ENCODE measurements around the gene GDPD3.

Gene GDPD3

DNA sequence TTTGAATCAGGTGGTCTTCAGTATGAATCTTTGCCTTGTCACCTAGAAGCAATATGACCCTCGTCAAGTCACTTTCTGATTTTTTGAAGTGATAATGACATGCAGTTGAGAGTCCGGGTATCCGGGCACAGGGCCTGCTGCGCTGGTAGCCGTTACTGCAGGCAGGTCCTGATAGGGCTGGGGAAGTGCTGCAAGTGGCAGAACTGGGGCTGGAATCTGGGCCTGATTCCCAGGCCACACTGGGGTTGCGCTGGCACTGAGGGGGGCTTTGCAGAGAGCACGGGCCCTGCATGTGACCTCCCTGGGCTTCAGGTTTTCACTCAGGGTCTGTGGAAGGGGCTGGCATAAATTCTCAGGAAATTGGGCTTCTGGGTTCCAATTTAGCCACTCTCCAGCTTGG lies 34.6 kb downstream of the GDPD3 start:
- DNase-seq (ENCODE audit: low read depth in 2 of 2): no peak

DNA sequence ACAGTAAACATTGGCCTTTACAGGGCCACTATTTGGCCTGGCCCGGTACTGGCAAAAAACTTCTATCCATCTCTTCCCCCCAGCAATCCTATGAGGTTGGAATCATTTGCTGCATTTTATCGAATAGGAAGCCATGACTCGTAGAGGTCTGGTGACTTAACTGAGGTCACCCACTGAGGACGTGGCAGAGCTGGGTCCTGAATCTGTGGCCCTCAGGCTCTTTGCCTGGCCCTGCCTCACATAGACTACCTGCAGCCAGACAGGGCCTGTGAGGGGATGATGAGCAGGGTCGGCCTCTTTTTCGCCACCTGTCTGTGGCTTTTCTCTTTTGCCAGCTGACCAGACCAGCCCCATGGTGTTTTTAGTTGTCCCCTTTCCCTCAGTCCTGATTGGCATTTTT lies 35.7 kb downstream of the GDPD3 start:
- no peak for DNase-seq (ENCODE audit: low read depth in 2 of 2)

DNA sequence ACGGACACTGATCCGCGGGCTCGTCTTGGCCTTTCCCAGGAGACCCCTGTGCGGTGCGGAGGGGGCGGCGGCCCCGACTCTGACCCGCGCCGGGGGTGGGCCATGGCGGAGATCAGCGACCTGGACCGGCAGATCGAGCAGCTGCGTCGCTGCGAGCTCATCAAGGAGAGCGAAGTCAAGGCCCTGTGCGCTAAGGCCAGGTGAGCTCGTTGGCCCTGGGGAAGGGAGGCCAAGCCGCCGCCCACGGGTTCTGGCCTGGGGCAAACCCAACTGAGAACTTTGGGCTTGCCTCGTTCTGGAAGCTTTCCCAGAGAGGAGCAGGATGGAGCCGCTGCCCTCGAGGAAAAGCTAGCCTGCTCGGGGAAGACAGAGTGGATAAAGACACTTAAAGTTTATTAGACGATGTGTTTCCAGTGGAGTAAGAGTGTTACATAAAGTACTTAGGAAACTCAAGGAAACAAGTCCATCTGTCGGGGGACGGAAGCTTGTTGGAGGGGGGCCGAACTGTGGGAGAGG lies 37.0 kb downstream of the GDPD3 start:
- no peak for DNase-seq (ENCODE audit: low read depth in 2 of 2)

DNA sequence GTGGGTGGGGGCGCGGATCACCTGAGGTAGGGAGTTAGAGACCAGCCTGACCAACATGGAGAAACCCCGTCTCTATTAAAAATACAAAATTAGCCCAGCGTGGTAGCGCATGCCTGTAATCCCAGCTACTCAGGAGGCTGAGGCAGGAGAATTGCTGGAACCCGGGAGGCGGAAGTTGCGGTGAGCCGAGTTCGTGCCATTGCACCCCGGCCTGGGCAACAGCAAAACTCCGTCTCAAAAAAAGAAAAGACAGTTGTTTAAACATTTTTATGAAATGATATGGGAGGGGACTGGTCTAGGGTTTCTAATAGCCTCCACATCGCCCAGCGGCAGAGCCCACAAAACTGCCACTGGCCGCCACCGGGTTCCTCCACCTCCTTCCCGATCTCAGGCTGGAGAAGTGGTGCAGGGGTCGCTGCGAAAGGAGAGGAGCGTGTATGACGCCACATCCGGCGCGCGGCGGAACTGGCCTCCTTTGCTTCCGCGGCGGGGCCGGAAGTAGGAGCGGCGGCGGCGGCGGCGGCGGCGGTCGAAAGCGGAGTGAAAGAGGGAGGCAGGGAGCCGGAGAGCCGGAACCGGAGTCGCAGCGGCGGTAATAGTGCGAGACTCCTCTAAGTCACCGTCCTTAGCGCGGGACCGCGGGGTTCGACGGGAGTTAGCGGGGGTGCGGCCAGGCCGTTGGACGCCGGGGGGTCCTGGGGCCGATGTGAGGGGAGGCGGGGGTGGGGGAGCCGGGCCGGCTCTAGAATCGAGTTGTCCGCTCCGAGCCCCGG lies 37.6 kb downstream of the GDPD3 start, which contains the start of gene PPP4C:
Gene PPP4C (plus strand): TSS at position 492 of the 773 bp plus-strand sequence. CDS start 384 bp downstream, outside the sequence.
- peak; percentile 88 to 89 for DNase-seq (ENCODE audit: low read depth in 2 of 2)

DNA sequence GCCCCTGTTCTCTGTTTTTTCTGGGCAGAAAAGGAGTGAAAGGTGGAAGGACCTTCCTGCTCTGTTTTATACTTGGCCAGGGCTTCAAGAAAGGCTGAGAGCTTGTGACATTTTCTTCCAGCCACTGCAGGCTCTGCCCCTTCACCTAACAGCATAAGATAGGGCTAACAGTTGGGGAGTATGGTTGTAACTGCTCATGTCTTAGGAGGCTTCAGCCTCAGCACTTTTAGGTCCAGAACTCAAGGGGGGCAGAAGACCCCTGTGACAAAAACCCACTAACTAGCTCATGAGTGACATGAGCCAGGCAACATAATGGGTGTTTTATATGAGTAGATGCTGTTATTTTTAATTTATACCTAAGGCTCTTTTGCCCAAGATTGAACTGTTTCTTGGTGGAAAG lies 42.8 kb downstream of the GDPD3 start:
- no peak for DNase-seq (ENCODE audit: low read depth in 2 of 2)

DNA sequence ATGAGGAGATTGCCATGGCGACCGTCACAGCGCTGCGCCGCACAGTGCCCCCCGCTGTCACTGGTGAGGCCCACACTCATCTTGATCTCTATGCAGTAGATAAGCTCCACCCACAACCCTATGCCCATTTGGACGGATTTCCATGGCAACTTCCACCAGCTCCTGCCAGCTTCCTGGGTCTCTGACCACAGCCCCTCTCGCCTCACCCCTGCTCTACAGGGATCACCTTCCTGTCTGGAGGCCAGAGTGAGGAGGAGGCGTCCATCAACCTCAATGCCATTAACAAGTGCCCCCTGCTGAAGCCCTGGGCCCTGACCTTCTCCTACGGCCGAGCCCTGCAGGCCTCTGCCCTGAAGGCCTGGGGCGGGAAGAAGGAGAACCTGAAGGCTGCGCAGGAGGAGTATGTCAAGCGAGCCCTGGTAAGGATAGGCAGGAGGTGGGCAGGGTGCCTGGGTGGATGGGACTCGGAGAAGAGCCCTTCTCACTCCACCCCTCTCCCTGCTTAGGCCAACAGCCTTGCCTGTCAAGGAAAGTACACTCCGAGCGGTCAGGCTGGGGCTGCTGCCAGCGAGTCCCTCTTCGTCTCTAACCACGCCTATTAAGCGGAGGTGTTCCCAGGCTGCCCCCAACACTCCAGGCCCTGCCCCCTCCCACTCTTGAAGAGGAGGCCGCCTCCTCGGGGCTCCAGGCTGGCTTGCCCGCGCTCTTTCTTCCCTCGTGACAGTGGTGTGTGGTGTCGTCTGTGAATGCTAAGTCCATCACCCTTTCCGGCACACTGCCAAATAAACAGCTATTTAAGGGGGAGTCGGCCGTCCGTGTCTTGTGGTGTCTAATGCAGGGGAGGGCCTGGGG lies 43.5 kb downstream of the GDPD3 start:
- no peak for DNase-seq (ENCODE audit: low read depth in 2 of 2)

DNA sequence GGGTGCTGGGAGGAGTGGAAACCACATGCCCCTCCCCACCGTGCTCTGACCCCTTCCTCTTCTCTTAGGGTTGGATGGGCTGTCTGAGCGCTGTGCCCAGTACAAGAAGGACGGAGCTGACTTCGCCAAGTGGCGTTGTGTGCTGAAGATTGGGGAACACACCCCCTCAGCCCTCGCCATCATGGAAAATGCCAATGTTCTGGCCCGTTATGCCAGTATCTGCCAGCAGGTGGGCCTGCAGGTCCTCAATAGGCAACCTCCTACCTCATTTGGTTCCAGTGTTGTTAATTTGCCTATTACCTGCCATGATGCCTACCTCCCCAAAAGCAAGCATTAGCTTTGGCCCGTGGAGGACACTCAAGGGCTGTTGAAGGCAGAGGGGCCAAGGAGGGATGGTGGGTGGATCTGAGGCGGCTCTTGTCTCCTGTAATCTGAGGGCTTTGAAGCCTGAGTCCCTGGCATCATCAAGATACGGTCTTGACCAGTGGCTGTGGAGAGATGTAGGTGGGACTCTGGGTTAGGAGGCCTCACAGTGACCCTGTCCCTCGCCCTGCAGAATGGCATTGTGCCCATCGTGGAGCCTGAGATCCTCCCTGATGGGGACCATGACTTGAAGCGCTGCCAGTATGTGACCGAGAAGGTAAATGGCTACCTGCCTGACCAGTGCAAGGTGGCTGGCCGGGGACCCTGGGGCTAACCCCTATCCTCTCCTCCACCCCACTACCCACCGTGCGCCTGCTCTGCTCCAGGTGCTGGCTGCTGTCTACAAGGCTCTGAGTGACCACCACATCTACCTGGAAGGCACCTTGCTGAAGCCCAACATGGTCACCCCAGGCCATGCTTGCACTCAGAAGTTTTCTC lies 44.4 kb downstream of the GDPD3 start:
- peak in 1 of 2 donors; percentile 52 for DNase-seq (ENCODE audit: low read depth in 2 of 2)

DNA sequence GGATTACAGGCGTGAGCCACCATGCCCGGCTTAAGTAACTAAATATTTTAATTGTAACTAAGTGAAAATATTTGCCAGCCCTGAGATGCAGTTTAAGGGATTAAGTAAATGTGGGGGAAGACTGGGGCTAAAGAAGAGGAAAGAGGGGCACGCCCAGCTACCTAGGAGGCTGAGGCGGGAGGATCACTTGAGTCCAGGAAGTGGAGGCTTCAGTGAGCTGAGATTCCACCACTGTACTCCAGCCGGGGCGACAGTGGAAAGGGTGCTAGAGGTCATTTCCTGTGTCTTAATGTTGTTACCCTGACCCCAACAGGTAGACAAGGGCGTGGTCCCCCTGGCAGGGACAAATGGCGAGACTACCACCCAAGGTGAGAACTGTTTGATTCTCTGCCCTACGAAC lies 45.0 kb downstream of the GDPD3 start:
- no peak for DNase-seq (ENCODE audit: low read depth in 2 of 2)

DNA sequence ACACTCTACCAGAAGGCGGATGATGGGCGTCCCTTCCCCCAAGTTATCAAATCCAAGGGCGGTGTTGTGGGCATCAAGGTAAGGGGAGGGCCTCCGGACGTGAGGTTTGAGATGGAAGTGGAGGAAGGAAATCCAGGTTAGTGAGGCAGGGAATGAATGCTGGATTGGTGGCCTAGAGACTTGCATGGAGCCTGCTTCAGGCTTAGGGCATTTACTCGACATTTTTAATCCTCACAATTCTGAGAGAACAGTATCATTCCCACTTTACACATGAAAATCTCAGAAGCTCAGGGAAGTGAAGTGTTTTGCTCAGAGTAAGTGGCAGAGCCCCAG lies 45.8 kb downstream of the GDPD3 start:
- DNase-seq (ENCODE audit: low read depth in 2 of 2): no peak

DNA sequence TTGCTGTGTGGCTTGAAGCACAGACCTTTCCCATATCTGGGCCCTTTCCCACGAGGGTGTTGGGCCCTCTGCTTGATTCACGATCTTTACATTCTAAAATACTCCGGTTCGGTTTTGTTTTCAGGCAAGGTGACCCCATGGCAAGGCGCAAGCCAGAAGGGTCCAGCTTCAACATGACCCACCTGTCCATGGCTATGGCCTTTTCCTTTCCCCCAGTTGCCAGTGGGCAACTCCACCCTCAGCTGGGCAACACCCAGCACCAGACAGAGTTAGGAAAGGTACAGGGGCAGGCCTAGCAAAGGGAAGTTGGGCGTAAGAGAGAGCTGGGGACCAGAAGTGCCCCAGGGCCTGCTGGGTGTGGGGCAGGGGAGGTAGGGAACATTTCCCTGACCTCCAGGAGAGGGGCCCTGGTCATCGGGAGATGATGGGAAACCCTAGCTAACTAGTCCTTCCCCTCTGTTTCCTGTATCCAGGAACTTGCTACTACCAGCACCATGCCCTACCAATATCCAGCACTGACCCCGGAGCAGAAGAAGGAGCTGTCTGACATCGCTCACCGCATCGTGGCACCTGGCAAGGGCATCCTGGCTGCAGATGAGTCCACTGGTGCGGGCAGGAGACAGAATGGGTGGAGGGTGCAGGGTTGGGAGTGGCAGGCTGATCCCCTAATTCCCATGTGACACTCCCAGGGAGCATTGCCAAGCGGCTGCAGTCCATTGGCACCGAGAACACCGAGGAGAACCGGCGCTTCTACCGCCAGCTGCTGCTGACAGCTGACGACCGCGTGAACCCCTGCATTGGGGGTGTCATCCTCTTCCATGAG lies 46.4 kb downstream of the GDPD3 start:
- DNase-seq (ENCODE audit: low read depth in 2 of 2): no peak

DNA sequence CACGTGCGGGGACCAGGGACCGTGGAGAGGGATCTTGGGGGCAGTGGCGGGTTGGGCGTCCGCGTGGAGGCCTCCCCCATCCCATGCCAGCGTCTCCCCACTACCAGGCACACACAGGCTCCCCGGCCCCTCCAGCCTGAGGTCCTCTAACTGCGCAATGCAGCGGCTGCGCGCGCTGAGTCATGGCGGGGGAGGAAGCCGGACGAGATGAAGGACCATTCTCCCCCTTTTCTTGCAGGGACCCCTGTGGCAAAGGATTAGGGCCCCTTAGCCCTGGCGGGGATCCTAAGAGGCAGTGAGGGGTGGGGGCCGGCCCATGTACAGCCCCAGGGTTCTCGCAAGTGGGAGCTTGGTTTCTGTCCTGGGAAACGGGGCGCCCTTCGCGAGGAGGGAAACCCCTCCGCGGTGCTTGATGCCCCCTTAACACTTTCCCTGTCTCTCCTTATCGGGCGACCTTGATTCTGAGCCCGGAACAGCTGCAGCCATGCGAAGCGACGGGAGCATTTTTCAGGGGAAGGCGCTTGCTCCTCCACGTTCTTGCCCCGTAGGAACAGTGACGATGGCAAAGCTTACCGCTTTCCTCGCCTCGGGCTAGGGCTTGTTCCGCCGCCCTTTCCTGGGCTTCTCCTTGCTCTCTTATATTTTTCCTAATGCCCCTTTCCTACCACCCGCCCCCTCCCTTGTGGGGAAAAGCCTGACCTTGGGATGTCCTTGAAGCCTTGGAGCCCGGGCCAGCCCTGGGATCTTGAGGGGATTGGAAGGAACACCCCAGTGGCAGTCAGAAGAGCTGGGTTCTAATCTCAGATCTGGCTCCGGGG lies 47.2 kb downstream of the GDPD3 start:
- peak; percentile 29 to 45 for DNase-seq (ENCODE audit: low read depth in 2 of 2)

DNA sequence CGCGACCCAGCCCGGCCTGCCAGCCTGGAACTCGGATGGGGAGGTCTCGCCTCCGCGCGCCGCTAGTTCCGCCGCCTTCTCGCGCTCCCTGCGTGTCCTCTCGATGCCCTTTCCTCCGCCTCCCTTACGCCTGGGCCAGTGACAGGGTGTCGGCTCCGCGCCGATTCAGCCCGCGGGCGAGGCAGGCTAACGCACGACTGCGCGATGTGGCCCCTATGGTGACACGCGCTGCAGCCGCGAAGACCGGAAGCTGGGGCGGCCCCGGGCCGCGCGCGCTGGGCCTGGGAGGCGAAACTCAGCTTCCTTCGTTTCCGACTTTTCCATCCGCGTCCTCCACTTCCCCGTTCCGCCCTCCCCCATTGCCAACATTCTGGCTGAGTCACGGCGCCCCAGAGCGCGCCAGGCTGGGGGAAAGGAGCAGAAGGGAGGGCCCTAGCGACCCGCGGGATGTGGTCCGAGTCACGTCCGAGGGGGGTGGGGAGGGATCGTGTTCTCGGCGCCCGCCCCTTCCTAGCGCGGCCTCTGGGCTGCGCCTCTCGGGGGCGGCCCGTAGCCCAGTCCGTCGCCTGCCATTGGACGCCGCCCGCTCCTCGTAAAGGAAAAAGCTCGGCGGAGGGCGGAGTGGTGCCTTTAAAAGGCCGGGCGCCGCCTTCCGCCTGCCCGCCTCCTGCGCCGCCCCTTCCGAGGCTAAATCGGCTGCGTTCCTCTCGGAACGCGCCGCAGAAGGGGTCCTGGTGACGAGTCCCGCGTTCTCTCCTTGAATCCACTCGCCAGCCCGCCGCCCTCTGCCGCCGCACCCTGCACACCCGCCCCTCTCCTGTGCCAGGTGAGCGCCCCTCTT lies 48.0 kb downstream of the GDPD3 start, which contains the start of gene ALDOA:
Gene ALDOA (plus strand): TSS at position 659 of the 841 bp plus-strand sequence. CDS start 1,138 bp downstream, outside the sequence.
- peak; percentile 94 to 97 for DNase-seq (ENCODE audit: low read depth in 2 of 2)

DNA sequence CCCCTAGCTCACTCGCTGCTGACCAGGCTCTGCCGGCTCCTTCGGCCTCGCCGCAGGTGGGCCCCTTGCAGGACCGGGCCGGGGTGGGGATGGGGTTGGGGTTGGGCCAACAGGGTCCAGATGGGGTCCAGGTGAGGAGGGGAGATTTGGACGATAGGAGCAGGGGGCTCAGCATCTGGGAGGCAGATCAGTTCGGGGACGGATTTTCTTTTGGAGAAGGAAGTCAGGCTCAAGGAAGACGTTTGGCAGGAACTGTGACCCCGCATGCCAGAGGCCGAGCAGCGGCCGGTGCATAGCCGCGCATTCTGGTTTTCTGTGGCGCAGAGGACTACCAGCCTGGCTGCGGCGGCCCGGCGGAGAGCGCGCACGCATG lies 48.6 kb downstream of the GDPD3 start:
- no peak for DNase-seq (ENCODE audit: low read depth in 2 of 2)

DNA sequence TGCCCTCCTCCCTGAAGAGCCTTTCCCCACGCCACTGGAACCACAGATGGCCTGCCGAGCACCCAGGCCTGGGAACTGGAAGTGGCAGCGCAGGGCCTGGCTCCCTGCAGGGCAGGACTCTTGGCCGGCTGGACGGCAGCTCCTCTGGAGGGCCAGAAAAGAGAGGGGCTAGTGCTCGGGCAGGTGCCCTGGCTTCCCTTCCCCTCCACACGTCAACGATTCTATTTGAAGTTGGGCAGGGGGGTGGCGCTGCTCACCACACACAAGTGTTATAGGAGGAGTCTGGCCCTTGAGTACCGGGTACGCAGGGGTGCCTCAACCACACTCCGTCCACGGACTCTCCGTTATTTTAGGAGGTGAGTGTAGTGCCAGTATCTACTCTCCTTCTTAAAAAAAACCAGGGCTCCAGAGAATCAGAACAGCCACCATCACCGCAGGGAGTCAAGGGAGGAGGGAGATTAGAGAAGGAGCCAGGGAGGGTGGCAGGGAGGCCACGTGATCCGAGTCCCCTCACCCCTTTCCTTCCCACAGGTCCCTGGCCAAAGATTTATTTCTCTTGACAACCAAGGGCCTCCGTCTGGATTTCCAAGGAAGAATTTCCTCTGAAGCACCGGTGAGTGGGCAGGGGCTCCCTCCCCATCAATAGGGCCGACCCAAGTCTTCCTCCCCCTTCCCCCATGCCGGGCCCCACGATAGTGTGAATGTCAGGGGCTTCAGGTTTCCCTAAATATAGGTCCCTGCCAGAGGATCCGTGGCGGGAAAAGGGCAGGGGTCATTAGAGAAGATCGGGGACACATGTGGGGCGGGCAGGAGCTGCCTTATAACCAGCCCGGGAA lies 49.2 kb downstream of the GDPD3 start:
- peak; percentile 55 to 66 for DNase-seq (ENCODE audit: low read depth in 2 of 2)

DNA sequence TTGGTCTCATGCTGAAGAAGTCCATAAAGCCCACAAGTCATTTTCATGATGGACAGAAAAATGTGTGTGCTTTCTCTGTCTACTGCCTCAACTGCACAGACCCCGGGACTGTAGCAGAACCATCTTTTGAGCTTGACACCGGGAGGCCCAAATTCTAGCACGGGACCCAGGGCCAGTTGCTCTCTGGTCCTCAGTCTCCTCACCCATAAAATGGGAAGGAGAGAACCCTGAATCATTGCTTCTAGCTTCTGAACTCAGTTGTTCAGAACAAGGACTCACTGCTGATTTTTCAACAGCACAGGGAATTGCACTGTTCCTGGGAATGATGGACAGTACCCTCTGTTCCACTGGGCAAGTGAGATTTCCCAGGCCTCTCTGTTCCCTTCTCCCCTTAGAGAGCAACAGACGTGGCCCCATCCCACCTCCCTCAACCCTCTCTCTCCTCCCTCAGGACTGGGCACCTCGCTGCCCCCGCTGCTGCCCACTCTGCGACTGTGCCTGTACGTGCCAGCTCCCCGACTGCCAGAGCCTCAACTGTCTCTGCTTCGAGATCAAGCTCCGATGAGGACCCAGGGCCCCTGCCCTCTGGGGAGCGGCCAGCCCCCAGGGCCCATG lies 50.0 kb downstream of the GDPD3 start:
- DNase-seq (ENCODE audit: low read depth in 2 of 2): no peak

DNA sequence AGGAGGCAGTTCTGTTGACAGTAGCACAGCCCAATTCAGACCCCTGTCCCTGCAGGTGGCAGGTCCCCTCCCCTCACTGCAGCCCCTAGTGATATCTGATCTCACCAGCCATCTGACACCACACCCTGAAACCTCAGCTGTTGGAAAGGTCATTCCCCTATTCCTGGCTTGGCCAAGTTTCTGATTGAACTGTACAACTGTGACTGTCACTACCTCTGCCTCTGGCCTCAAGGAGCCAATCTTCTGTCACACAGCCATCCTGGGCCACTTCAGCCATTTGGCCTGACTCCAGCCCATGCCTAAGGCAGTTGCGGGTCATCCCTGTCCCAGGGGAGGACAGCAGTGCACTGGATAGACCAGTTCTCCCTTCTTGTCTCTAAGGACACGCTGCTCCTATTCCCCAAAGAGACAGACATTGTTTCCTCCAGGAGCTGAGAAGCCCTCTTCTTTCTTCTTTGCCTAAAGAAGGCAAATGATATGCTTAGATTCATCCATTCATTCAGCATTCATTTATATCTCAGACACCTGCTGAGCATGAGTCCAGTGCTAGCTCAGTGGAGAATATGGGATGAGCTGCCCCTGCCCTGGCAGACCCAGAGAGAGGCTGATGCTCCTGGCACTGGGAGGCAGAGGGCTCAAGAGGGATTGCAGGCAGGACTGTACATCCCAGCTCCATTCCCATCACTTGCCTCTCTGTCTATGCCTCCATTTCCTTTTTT lies 52.3 kb downstream of the GDPD3 start:
- DNase-seq (ENCODE audit: low read depth in 2 of 2): no peak

DNA sequence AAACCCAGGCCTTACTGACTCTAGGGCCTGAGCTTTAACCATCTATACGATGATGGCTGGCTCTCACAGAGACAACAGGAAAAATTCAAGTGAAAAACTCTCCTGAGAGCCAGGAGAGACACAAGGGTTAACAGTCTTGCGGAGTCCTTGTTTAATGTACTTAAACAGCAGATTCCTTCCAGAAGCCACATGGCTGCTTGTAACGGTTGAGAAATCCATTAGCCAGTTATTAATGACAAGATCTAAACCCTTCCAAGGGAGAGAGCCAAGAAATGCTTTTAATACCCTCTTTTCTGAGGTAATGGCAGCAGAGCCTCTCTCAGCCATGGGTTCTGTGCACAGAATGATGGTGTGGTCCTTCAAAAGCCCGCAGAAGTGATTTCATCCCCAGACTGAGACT lies 53.0 kb downstream of the GDPD3 start:
- no peak for DNase-seq (ENCODE audit: low read depth in 2 of 2)

Measured in stimulated activated CD4-positive, alpha-beta T cell treated with anti-CD3 and anti-CD28 coated beads, Interleukin-4, amount 100 ng/mL, for 48 hours (primary cell).